Measurements from ENCODE around the gene MEIS2. TPM values are rescaled to one million over a fixed set of nuclear protein-coding genes. Genes with fewer than 3 reads are reported as not detected.

Gene MEIS2
- total and polyA plus RNA-seq, 2 donors (not counting 3 experiments of a cell fraction or from before 2014, with no cell fraction given), result 22.5 to 26.2 TPM

- DNase-seq (ENCODE audit: low read depth, low spot score) (no peak), FAIRE-seq (no peak)
- ChIA-PET CTCF (interaction anchor here (1.4 kb wide), 1 partner anchor 69 kb away, joined by 3 read pairs; no protein-coding TSS in a partner anchor), POLR2A (no interaction called here)
- H3K9me3 ChIP-seq (replicated peaks; ENCODE audit: control insufficient read depth, insufficient read depth, low read length), result no peaks in the 10 kb centered on the region
- intact Hi-C loops (cut with micrococcal nuclease) (no loop called here), dilution Hi-C loops (cut with MboI; ENCODE audit: extremely low pct_ligation_motif_present, low sequenced_read_pairs) (no loop called here)
- peaks cover 0 to 8% of the 10 kb centered on the region in 2 experiments for H3K36me3 ChIP-seq (ENCODE audit: control insufficient read depth in 2 of 2, extremely low read depth in 1 of 2, insufficient read depth in 2 of 2, low read length in 2 of 2)
- H3K4me2 ChIP-seq (ENCODE audit: insufficient read depth, low read length), result no peak overlapping the region
- no peaks in the 10 kb centered on the region for H3K9me1 ChIP-seq (replicated peaks; ENCODE audit: control insufficient read depth, extremely low read depth, insufficient read depth, low read length)
- no TSS peak for BruUV-seq (replicated peaks)
- no peak overlapping the region for H2AFZ ChIP-seq (ENCODE audit: low read depth, low read length)
- no peak overlapping the region for H3K9ac ChIP-seq (replicated peaks; ENCODE audit: extremely low read depth, insufficient read depth, low read length)
- H4K20me1 ChIP-seq (replicated peaks; ENCODE audit: control insufficient read depth, extremely low read depth, insufficient read depth, low read length), result no peaks in the 10 kb centered on the region
- no peaks in the 10 kb centered on the region for H3K79me2 ChIP-seq (ENCODE audit: control insufficient read depth, insufficient read depth, low read length)
- H3K27me3 ChIP-seq (ENCODE audit: control insufficient read depth in 2 of 2, insufficient read depth in 2 of 2, low read length in 2 of 2), result no peaks in the 10 kb centered on the region
- H3K4me1 ChIP-seq (ENCODE audit: control insufficient read depth, extremely low read depth, insufficient read depth, low read length), result no peaks in the 10 kb centered on the region
- TF ChIP-seq MYC (IDR thresholded peaks at IDR 0.05; ENCODE audit: low read depth, low read length) (no peak), POLR2A (IDR thresholded peaks at IDR 0.05; ENCODE audit: low read depth, low read length) (no peak), MAX (IDR thresholded peaks at IDR 0.05; ENCODE audit: insufficient read depth, insufficient read length) (no peak), GATA2 (IDR thresholded peaks at IDR 0.05; ENCODE audit: insufficient read depth, insufficient read length, low read depth, low read length) (no peak), CTCF (IDR thresholded peaks at IDR 0.05; ENCODE audit: extremely low read depth in 1 of 2, insufficient read depth in 1 of 2, low read depth in 1 of 2, low read length in 2 of 2) (no peak), EZH2 (IDR thresholded peaks at IDR 0.05; ENCODE audit: borderline replicate concordance, low read depth, low read length, severe bottlenecking) (no peak), JUN (IDR thresholded peaks at IDR 0.05; ENCODE audit: borderline replicate concordance, insufficient read depth, insufficient read length, low read depth) (no peak), FOS (IDR thresholded peaks at IDR 0.05; ENCODE audit: borderline replicate concordance, insufficient read depth, low read length) (no peak), POLR2AphosphoS5 (IDR thresholded peaks at IDR 0.05; ENCODE audit: insufficient read depth, low read depth, low read length) (no peak)
- H3K27ac ChIP-seq (ENCODE audit: insufficient read depth, low read depth, low read length), result no peak overlapping the region
- no peak overlapping the region for H3K4me3 ChIP-seq (replicated peaks in 1 of 3; ENCODE audit: insufficient read depth in 1 of 3, low read depth in 1 of 3, low read length in 3 of 3)
Measured at GRCh38 chr15:37037071-37037655, 63.2 kb downstream of the MEIS2 start.
